ENCODE data around the gene CDH5.
"Not testable (repeated sequence)": the region's sequence is repeated elsewhere in the genome, so short reads cannot be mapped to it uniquely, and the experiment has no call there.

CDH5 gene

DNA sequence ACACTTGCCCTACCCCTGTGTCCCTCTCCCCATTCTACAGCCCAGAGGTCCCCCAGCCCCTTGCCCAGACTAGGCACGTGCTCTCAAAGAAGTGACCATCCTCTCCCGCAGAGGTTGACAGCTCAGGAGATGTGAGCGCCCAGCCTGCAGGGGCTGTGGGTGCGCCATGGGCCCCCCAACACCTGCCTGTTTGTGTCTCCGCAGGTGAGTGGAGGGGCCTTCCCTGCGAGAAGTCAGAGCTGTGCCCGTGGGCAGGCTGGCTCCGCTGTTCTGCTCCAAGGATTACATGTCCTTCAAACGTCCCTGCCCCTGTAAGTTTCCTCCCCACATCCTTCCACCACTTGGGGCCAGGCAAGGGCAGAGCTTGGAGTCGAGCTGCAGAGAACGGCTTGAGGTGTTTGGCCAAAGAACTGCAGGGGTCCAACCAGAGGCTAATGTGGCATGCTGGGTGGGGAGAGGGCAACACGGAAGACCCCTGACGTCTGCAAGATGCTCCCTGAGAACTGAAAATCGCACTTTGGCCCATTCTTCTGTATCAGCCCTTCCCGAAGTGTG lies 71.0 kb downstream of the CDH5 start:
- DNase-seq (ENCODE audit: low read depth in 3 of 3) = no peak

DNA sequence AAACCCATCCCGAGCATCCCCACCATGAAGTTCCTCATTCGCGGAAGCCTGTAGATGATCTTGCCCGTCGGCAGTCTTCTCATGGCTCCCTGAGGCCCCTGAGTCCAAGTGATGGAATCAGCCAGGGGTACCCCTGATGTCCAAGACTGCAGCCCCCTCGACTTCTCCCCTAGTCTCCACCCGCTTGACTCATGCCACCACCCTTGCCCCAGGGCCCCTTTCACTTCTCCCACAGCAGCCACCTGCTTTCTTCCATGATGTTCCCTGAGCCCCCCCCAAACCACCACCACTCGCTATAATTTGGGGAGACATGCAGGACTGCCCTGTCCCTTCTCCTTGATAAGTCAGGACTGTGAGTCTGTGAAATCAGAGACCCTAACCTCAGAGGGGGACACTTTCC lies 72.0 kb downstream of the CDH5 start:
- no peak for DNase-seq (ENCODE audit: low read depth in 3 of 3)

DNA sequence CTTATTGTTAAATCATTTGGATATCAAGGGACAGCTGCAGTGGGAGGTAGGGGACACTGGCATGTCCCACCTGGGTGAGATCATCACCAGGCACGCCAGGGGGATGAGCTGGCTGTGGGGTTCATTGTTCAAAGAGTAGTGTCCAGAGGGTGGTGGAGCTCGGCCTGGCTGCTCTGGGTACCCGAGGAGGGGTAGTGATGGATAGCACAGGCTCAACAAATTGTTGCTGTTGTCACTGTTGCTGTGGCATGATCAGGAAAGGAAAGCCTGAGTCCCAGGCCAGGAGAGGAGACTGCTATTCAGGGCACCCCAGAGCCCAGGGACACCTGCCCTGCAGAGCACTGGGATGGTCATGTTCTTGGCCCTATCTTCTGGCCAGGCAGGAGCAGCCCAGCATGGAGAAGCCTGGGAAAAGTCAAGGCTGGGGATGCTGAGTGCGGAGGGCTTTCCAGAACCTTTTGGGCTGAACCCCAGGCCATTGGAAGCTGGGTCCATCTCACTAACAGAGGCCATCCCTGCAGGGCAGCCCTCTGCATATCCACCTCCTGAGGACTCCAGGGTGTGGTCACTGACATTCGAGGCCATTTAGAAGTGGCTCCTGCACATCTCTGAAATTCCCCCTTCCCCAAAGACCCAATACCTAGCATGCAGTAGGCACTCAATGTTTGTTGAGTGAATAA lies 72.7 kb downstream of the CDH5 start:
- DNase-seq (ENCODE audit: low read depth in 3 of 3) = no peak

DNA sequence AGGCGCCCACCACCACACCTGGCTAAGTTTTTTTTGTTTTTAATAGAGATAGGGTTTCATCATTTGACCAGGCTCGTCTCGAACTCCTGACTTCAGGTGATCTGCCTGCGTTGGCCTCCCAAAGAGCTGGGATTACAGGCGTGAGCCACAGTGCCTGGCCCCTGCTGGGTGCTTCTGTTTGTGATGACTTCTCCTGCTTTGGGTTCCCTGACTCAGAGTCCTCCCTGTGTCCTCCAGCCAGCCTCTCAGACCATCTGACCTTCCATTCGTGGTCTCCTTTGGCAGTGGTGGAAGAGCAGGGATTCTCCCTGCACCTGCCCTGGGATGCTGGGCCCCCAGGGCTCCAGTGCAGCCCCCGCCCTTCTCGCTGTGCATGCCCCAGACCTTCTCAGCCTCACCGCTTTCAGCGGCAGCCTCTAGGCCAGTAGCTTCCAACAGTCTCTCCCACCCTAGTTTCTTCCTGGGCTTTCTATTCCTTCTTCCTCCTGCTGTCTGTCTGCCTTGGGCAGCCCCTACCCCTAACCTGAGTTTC lies 73.8 kb downstream of the CDH5 start:
- no peak for DNase-seq (ENCODE audit: low read depth in 3 of 3)

DNA sequence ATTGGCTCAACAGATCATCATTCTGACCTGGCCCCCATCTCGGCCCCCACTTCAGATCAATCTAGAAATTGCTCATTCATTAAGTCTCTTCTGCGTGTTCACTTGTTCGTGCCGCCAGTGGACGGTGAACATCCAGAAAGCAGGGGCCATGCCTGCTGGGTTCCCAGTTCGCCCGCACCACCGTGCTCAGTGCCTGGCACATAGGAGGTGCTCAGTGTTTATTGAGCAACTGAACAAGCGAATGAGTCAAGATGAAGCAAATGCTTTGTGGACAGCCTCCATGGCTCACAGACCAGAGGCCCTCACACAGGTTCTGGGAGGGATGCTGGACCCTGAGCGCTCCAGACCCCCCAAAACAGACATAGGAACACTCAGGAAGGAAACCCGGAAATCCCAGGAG lies 74.5 kb downstream of the CDH5 start:
- no peak for DNase-seq (ENCODE audit: low read depth in 3 of 3)

DNA sequence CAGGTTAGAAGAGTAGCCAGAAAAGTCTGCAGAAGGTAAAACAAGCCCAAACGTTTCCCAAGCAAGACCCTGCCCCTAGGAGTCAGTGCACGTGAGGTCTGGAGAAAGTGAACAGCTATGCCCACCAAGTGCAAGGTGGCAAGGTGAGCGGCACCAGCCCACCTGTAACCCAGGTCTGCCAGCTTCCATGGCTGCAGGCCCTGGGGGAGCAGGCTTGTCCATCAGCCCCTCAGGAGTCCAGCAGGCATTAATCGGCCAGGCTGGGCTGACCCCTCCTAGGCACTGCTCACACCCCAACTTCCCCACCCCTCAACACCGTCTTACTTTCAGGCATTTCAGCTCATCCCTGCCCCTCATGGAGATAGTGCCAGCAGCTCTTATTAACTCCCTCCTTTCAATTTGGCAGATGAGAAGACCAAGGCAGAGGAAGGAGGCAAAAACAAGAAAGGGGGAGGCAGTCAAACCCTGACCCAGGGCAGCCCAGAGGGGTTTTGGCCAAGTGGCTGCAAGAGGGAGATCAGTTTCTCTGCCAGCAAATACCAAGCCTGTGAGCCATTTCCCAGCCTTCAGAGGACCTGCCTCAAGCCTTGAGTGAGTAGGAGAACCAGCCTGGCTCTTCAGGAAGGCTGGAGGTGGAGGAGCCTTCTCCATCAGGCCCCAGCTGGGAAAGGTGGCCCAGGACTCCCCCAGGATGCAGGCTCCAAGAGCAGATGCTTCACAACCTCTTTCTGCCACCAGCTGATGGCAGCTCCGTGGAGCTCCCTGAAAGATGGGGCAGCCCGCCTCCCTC lies 75.3 kb downstream of the CDH5 start:
- no peak for DNase-seq (ENCODE audit: low read depth in 3 of 3)

DNA sequence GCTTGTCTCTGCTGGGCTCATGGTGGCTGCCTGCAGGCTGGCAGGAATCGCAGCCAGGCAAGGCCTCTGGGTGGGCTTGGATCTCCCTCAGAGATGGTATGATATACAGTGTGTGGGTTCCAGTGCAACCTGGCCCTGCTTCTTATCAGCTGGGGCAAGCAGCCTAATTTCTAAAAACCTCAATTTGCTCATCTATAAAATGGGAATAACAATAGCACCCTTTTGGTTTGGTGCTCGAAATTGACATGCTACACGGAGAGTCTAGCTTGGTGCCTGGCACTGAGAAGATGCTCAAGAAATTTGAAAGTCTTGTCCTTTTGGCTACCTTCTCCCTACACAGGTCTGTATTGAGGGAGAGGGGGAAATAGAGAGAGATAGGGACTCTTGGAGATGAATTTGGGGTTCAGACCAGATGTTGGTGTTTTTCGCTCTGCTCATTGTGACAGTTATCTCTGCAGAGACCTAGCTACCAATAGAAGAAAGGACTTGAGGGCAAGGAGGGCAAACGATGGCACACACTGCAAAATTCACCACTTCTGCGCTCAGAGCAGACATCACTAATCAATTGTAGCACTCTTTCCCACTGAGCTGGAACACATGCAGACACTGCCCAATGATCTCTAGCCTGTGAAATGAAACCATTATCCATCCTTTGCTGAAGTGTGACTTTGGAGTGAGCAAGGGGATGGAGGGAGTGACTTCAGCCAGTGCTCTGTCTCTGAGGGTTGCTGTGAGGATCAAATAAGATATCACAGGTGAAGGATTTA lies 76.2 kb downstream of the CDH5 start:
- no peak for DNase-seq (ENCODE audit: low read depth in 3 of 3)

DNA sequence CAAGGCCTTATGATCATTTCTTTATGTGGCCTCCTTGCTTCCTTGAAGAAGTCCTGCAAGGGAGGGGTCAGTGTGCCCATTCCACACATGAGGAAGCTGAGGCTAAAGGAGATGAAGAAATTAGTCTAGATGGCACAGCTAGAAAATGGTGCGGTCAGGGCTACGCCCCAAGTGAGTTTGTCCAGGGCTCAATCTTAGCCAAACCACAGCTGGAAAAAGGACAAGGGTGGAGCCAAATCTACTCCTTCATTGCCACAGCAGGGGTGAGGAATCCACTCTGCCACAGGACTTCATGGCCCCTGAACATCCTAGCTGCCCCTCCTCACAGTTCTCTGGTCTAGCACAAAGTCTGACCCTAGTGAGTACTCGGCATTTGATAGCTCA lies 76.8 kb downstream of the CDH5 start:
- no peak for DNase-seq (ENCODE audit: low read depth in 3 of 3)

DNA sequence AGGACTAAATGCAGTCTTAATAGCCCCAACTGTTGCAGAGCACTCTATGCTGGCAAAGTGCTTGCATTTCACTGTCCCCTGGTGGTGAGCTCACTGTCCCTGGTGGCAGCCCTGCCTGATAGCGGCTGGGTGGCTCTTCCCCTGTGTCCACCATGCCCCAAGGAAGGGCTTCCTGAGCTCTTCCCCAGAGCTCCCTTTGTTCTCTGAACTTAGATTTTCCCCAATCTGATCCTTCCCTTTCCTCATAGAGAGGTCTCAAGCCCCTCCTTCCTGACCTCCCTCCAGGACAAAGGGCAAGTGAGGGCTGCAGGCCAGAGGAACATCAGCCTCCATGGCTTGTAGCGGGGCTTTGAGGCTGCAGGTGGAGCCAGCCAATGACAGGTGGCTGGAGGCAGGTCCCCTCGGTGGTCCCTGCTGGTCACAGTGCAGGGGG lies 77.6 kb downstream of the CDH5 start:
- DNase-seq (ENCODE audit: low read depth in 3 of 3) = no peak

- no peak for DNase-seq (ENCODE audit: low read depth in 3 of 3)
These were observed 80.2 kb downstream of the CDH5 start for GRCh38 chr16:66446737-66447136.

- no peak for DNase-seq (ENCODE audit: low read depth in 3 of 3)
These were observed 81.0 kb downstream of the CDH5 start for GRCh38 chr16:66447491-66447890.

- no peak for DNase-seq (ENCODE audit: low read depth in 3 of 3)
These were observed 85.1 kb downstream of the CDH5 start for GRCh38 chr16:66451548-66451947.

GRCh38 chr16:66453230-66453629 lies 86.7 kb downstream of the CDH5 start:
- DNase-seq (ENCODE audit: low read depth in 3 of 3) = not testable (repeated sequence)
